Measurements from ENCODE around the gene HABP2. TPM values are rescaled to one million over a fixed set of nuclear protein-coding genes. Genes with fewer than 3 reads are reported as not detected.

The HABP2 gene
- total RNA-seq, 1 donor from 2014 or later = not detected

GRCh38 chr10:113627836-113628235 is 75.0 kb downstream of the HABP2 start:
- Mint-ChIP-seq H3K36me3 (ENCODE audit: low read depth) (no peaks in the 10 kb centered on the region), H3K27ac (ENCODE audit: unreplicated experiment) (no peak overlapping the region), H3K27me3 (ENCODE audit: low read depth) (peaks cover 2% of the 10 kb centered on the region), H3K9me3 (peaks cover 3% of the 10 kb centered on the region), H3K4me3 (no peak overlapping the region), H3K4me1 (peaks cover 8% of the 10 kb centered on the region)
- no peak for TF ChIP-seq CTCF (conservative IDR thresholded peaks at IDR 0.05)
- no peak for DNase-seq (ENCODE audit: low read depth, low spot score)

GRCh38 chr10:113628607-113629153 is 75.8 kb downstream of the HABP2 start:
- Mint-ChIP-seq H3K4me1 (peaks cover 8% of the 10 kb centered on the region), H3K27ac (ENCODE audit: unreplicated experiment) (no peak overlapping the region), H3K9me3 (peaks cover 3% of the 10 kb centered on the region), H3K36me3 (ENCODE audit: low read depth) (no peaks in the 10 kb centered on the region), H3K27me3 (ENCODE audit: low read depth) (peaks cover 2% of the 10 kb centered on the region), H3K4me3 (no peak overlapping the region)
- TF ChIP-seq CTCF (conservative IDR thresholded peaks at IDR 0.05) = no peak
- no peak for DNase-seq (ENCODE audit: low read depth, low spot score)

- DNase-seq (ENCODE audit: low read depth, low spot score) = no peak
- Mint-ChIP-seq H3K27ac (ENCODE audit: unreplicated experiment) (no peak overlapping the region), H3K27me3 (ENCODE audit: low read depth) (no peaks in the 10 kb centered on the region), H3K4me3 (no peak overlapping the region), H3K4me1 (peaks cover 8% of the 10 kb centered on the region), H3K36me3 (ENCODE audit: low read depth) (no peaks in the 10 kb centered on the region), H3K9me3 (peaks cover 12% of the 10 kb centered on the region)
- TF ChIP-seq CTCF (conservative IDR thresholded peaks at IDR 0.05) = no peak
Observed at GRCh38 chr10:113630929-113631533, 78.2 kb downstream of the HABP2 start.

- H3K4me1 Mint-ChIP-seq = peaks cover 8% of the 10 kb centered on the region
- no peaks in the 10 kb centered on the region for H3K36me3 Mint-ChIP-seq (ENCODE audit: low read depth)
- no peaks in the 10 kb centered on the region for H3K27me3 Mint-ChIP-seq (ENCODE audit: low read depth)
- H3K4me3 Mint-ChIP-seq = no peak overlapping the region
- no peak for TF ChIP-seq CTCF (conservative IDR thresholded peaks at IDR 0.05)
- peak overlapping the region; percentile 70 for H3K27ac Mint-ChIP-seq (ENCODE audit: unreplicated experiment)
- no peak for DNase-seq (ENCODE audit: low read depth, low spot score)
- H3K9me3 Mint-ChIP-seq = peaks cover 12% of the 10 kb centered on the region
Observed at GRCh38 chr10:113631684-113632367, 79.0 kb downstream of the HABP2 start.

Other genes with a start within 250 kb of the HABP2 start
- gene NRAP, start 111.0 kb downstream of the HABP2 start, total RNA-seq = not detected in 2 replicates
- 16.6 and 17.4 TPM in 2 replicates for gene CASP7, start 126.9 kb downstream of the HABP2 start, total RNA-seq
- not detected in 2 replicates for gene PLEKHS1, start 198.6 kb downstream of the HABP2 start, total RNA-seq